Astrocyte (in vitro differentiated cells and primary cell): Measurements from ENCODE around the gene DHCR7. TPM values are rescaled to one million over a fixed set of nuclear protein-coding genes. Genes with fewer than 3 reads are reported as not detected.

Experiments
- DNase-seq: peaks from one replicate; pipeline ENCODE4 v3.0.0-alpha.2; 2010; ENCODE audit warnings: low read depth
- FAIRE-seq: peaks from 2 replicates; lab custom pipeline; 2011; peaks lifted over from hg19 to GRCh38; lab: Jason Lieb, UNC
- H2AFZ ChIP-seq: 2 replicates; pipeline ENCODE4 v1.6.0; 2012; ENCODE audit warnings: low read depth, low read length, inconsistent platforms
- H3K27ac ChIP-seq: 2 replicates; pipeline ENCODE4 v1.5.1; 2011; ENCODE audit warnings: low read depth, low read length, inconsistent platforms
- H3K27me3 ChIP-seq: 2 replicates; pipeline ENCODE4 v1.6.0; 2011; ENCODE audit warnings: low read length, inconsistent platforms; ENCODE audit not compliant: insufficient read depth
- H3K36me3 ChIP-seq: 2 replicates; pipeline ENCODE4 v1.5.1; 2011; ENCODE audit warnings: low read length, inconsistent platforms; ENCODE audit not compliant: insufficient read depth
- H3K4me1 ChIP-seq: 2 replicates; pipeline ENCODE4 v1.5.1; 2011; ENCODE audit warnings: low read length, inconsistent platforms; ENCODE audit not compliant: insufficient read depth
- H3K4me2 ChIP-seq: 2 replicates; pipeline ENCODE4 v1.6.0; 2012; ENCODE audit warnings: low read length, inconsistent platforms
- H3K4me3 ChIP-seq: 2 replicates; pipeline ENCODE4 v1.5.1; 2011; ENCODE audit warnings: low read depth, mild to moderate bottlenecking, low read length, inconsistent platforms; ENCODE audit not compliant: insufficient read depth
- H3K79me2 ChIP-seq: 2 replicates; pipeline ENCODE4 v1.6.0; 2012; ENCODE audit warnings: mild to moderate bottlenecking, low read length, inconsistent platforms; ENCODE audit not compliant: insufficient read depth
- H3K9ac ChIP-seq: 2 replicates; pipeline ENCODE4 v1.6.0; 2012; ENCODE audit warnings: mild to moderate bottlenecking, low read length, inconsistent platforms
- H3K9me3 ChIP-seq: 2 replicates; pipeline ENCODE4 v1.5.1; 2012; ENCODE audit warnings: low read depth, mild to moderate bottlenecking, low read length, inconsistent platforms; ENCODE audit not compliant: insufficient read depth
- H4K20me1 ChIP-seq: 2 replicates; pipeline ENCODE4 v1.6.0; 2012; ENCODE audit warnings: low read length, inconsistent platforms; ENCODE audit not compliant: insufficient read depth
- H3K27ac Mint-ChIP-seq: one replicate; pipeline ENCODE4 v1.8.0; 2021; ENCODE audit warnings: mild to moderate bottlenecking, mixed read lengths; ENCODE audit not compliant: unreplicated experiment
- H3K27me3 Mint-ChIP-seq: one replicate; pipeline ENCODE4 v1.8.0; 2021; ENCODE audit warnings: low read depth, mixed read lengths; ENCODE audit not compliant: unreplicated experiment
- H3K36me3 Mint-ChIP-seq: one replicate; pipeline ENCODE4 v1.8.0; 2021; ENCODE audit warnings: low read depth, mixed read lengths; ENCODE audit not compliant: unreplicated experiment
- H3K4me1 Mint-ChIP-seq: one replicate; pipeline ENCODE4 v1.8.0; 2021; ENCODE audit warnings: low read depth, mixed read lengths; ENCODE audit not compliant: unreplicated experiment
- H3K4me3 Mint-ChIP-seq: one replicate; pipeline ENCODE4 v1.8.0; 2021; ENCODE audit warnings: mild to moderate bottlenecking, moderate library complexity, mixed read lengths; ENCODE audit not compliant: unreplicated experiment
- H3K9me3 Mint-ChIP-seq: one replicate; pipeline ENCODE4 v1.8.0; 2021; ENCODE audit warnings: mild to moderate bottlenecking, mixed read lengths; ENCODE audit not compliant: unreplicated experiment
- CTCF ChIP-seq: IDR thresholded peaks from 2 replicates; pipeline ENCODE4 v1.5.1; 2011; ENCODE audit warnings: low read depth, mild to moderate bottlenecking, inconsistent platforms, low read length, moderate library complexity; ENCODE audit not compliant: insufficient read depth
- EZH2 ChIP-seq: IDR thresholded peaks from 2 replicates; pipeline ENCODE4 v1.6.1; 2012; ENCODE audit warnings: mild to moderate bottlenecking, low read length, inconsistent platforms; ENCODE audit not compliant: insufficient read depth
- total RNA-seq: library from RNA; stranded (reverse); gene quantifications from 2 replicates; pipeline ENCODE4 v1.2.1, GENCODE V29; 2021

DHCR7 gene
- total RNA-seq, 1 donor from 2014 or later = 92.8 TPM

- H3K9ac ChIP-seq = no peak overlapping the region
- peaks cover 14% of the 10 kb centered on the region for H3K36me3 ChIP-seq
- H3K27me3 ChIP-seq = no peaks in the 10 kb centered on the region
- no peak overlapping the region for H3K27ac ChIP-seq
- H3K4me3 ChIP-seq = no peak overlapping the region
- DNase-seq (no peak), FAIRE-seq (no peak)
- Mint-ChIP-seq H3K27me3 (no peaks in the 10 kb centered on the region), H3K36me3 (peaks cover 47% of the 10 kb centered on the region), H3K9me3 (no peaks in the 10 kb centered on the region), H3K4me3 (no peak overlapping the region), H3K4me1 (no peaks in the 10 kb centered on the region), H3K27ac (no peak overlapping the region)
- no peaks in the 10 kb centered on the region for H3K4me1 ChIP-seq
- H4K20me1 ChIP-seq = peaks cover 2% of the 10 kb centered on the region
- H3K4me2 ChIP-seq = no peak overlapping the region
- no peak for TF ChIP-seq CTCF
- TF ChIP-seq EZH2 = no peak
- no peak overlapping the region for H2AFZ ChIP-seq
- no peaks in the 10 kb centered on the region for H3K9me3 ChIP-seq
- H3K79me2 ChIP-seq = no peaks in the 10 kb centered on the region
These were observed 33.1 kb upstream of the DHCR7 start for GRCh38 chr11:71481101-71481960.

- peaks cover 3% of the 10 kb centered on the region for H3K9me3 Mint-ChIP-seq
- Histone ChIP-seq H3K36me3 (peaks cover 4% of the 10 kb centered on the region), H3K9me3 (no peaks in the 10 kb centered on the region), H3K9ac (no peak overlapping the region), H3K27ac (no peak overlapping the region), H3K4me1 (no peaks in the 10 kb centered on the region), H2AFZ (no peak overlapping the region), H3K4me3 (no peak overlapping the region), H4K20me1 (no peaks in the 10 kb centered on the region), H3K27me3 (no peaks in the 10 kb centered on the region), H3K79me2 (no peaks in the 10 kb centered on the region), H3K4me2 (no peak overlapping the region)
- H3K27ac Mint-ChIP-seq = no peak overlapping the region
- DNase-seq (no peak), FAIRE-seq (no peak)
- TF ChIP-seq EZH2 (no peak), CTCF (no peak)
- no peak overlapping the region for H3K4me3 Mint-ChIP-seq
- H3K36me3 Mint-ChIP-seq = peaks cover 32% of the 10 kb centered on the region
- H3K27me3 Mint-ChIP-seq = no peaks in the 10 kb centered on the region
- H3K4me1 Mint-ChIP-seq = no peaks in the 10 kb centered on the region
These were observed 30.3 kb upstream of the DHCR7 start for GRCh38 chr11:71478528-71478840.
